COLO668 (cell line): Measurements from ENCODE around the gene SELENOF.

Source experiments
- DNase-seq: peaks from one replicate; lab custom pipeline; 2025; ENCODE audit not compliant: unreplicated experiment; lab: John Stamatoyannopoulos, UW

Gene SELENOF

DNA sequence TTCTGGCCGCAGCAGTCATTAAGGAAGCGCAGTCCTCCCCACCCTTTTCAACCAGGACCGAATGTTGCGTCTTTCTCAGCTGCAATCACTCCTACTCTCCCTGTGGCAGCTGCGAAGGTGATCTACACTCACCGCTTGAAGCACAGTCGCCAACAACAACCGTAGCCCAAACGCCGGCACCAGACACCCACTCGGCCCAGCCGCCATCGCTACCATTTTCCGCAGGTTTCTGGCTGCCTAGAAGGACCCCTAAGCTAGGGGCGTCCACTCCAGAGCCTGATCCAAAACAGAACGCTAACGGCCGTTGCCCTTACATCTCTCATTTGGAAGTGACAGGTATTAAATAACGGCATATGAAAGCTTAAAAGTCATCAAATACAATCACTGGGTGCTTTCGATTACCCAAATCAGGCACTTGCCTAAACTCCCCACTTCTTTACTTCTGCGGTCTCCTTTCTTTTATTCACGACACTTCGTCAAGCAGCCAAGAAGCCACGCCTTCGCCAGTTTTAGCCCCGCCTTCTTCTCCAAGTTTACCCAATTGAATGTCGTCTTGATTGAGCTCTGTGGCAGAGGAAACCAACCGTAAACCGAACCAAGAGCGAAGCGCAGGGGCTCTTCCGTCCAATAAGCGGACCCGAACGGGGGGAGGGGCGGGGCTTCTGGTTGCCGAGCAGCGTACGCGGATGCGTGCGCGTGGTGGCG lies at the start of gene SELENOF:
Gene SELENOF (minus strand): TSS at position 231 of the 705 bp plus-strand sequence. CDS start 15 bp downstream, at position 216.
- DNase-seq, result peak; percentile 100

DNA sequence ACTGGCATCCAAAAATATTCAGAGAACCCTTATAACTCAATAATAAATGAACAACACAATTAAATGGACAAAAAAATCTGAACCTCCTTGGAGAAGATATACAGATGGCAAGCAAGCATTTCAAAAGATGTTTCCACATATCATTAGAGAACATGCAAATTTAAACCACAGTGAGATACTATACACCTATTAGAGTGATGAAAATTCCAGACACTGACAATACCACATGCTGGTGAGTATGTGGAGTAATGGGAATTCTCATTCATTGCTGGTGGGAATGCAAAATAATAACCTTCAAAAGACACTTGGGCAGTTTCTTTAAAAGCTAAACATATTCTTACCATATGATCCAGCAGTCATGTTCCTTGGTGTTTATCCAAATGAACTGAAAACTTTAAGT lies 46.6 kb upstream of the SELENOF start:
- no peak for DNase-seq

DNA sequence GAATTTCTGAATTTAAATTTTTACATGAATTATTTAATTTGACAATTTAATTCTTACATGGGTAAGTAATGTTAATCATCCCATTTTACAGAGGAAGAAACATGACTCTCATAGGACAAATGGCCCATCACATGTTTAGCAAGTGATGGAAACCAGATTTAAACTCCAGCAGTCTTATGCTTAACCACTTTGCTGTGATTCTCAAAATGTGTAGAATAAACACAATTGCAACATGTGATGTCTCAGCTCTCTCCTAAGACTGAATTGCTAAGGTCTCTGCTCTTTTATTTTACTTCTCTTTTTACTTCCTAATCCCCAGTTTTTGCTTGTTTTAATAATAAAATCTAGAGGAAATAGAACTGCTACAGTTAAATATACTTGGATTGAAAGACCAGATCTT lies 43.3 kb upstream of the SELENOF start:
- no peak for DNase-seq

DNA sequence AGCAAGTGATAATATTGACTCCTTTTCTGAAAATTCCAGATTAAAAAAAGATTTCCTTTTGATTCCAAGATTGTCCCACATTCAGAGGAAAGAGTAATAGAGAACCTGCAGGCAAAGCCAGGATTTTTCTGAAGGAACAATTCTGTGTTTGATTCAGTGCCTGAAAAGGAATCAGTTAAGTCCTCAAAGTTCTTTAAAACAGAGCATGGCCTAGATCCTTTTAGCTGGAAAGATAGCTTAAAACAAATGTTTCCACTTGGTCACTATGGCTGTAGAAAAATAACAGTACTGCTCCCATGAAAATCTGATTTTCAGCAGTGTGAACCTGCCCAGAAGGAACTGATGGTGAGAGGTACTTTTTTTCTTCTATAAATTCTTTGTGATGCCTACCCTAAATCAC lies 42.3 kb upstream of the SELENOF start:
- DNase-seq, result no peak

DNA sequence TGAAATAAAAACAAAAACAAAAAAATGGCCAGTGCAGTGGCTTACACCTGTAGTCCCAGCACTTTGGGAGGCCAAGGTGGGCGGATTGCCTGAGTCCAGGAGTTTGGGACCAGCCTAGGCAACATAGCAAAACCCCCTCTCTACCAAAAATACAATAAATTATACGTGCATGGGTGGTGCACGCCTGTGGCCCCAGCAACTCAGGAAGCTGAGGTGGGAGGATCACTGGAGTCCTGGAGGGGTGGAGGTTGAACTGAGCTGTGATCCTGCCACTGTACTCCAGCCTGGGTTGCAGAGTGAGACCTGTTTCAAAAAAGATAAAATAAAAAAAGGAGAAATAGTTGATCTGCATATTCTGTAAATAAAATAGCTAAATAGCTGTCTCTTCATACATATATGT lies 41.8 kb upstream of the SELENOF start:
- DNase-seq, result no peak

DNA sequence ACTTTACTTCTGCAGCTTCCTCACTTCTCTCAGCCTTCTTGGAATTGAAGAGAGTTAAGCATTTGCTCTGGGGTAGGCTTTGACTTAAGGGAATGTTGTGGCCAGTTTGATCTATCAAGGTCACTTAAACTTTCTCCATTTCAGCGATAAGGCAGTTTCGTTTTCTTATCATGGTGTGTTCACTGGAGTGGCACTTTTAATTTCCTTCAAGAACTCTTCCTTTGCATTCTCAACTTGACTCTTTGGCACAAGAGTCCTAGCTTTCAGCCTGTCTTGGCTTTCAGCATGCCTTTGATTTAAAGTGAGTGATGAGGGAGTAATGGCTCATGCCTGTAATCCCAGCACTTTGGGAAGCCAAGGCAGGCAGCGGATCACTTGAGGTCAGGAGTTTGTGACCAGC lies 39.2 kb upstream of the SELENOF start:
- no peak for DNase-seq

DNA sequence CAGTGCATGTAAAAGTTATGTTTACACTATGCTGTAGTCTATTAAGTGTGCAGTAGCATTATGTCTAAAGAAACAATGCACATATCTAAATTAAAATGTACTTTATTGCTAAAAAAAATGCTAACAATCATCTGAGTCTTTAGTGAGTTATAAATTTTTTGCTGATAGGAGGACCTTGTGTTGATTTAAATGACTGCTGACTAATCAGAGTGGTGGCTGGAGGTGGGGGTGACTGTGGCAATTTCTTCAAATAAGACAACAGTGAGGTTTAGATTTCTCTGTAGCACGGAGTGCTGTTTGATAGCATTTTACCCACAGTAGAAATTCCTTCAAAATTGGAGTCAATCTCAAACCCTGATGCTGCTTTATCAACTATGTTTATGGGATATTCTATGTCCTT lies 37.5 kb upstream of the SELENOF start:
- DNase-seq, result no peak

DNA sequence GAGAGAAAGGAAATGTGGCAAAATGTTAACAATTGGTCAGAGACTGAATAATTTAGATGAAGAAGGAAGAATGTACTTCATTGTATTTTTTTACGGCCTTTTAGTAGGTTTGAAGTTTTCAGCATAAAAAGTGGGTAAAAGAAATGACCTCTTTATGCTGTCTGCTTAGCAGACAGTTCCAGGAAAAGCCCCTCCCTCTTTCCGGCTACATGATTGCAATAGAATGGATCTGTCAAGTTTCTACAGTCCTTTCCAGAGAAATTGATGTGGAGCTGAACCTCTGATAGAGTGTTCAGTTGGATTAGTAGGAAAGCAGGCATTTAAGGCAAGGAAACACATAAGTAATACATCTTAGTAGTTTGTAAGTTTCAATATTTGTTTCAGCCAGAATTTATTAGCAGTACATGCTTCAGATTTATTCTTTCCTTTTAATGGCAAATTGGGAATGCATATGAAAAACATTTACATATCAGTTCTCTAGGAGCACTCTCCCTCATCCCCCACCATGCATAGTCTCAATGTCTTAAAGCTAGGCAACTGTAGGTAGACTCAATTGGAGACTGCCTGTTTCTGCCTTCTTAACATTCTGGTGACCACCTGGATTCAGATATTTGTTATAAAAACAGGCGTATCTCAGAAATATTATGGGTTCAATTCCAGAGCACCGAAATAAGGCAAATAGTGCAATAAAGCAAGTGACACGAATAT lies 36.9 kb upstream of the SELENOF start:
- no peak for DNase-seq

DNA sequence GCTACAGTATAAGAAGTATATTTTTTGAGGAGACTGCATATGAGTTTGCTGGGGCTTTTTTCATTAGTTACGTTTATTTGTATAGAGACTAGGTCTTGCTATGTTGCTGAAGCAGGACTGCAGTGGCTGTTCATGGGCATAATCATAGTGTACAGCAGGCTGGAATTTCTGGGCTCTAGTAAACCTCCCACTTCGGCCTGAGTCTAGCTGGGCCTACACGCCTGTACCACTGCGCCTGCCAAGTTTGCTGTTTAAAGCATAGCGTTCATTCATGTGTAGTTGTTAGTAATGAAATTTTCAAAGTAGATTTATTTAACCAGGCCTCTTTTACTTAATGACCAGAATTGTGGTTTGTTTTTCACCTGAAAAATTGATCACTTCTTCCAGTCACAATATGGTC lies 34.3 kb upstream of the SELENOF start:
- DNase-seq, result no peak

DNA sequence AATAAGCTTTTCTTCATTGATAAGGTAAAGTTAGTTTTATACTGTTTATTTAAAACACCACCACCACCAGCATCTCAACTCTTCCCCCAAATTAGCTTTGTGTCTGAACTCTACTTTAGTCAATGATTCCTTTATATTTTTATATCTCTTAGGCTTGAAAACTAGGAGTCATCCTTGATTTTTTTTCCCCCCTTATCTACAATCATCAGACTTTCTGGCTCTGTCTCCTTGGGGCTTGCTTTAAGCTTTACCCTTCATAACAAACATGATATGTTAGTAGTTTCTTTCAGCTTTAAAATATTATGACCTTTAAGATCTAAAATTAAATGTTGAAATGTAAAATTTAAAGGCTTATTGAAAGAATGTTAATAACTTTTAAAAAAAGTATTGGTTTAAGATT lies 28.8 kb upstream of the SELENOF start:
- DNase-seq, result no peak

DNA sequence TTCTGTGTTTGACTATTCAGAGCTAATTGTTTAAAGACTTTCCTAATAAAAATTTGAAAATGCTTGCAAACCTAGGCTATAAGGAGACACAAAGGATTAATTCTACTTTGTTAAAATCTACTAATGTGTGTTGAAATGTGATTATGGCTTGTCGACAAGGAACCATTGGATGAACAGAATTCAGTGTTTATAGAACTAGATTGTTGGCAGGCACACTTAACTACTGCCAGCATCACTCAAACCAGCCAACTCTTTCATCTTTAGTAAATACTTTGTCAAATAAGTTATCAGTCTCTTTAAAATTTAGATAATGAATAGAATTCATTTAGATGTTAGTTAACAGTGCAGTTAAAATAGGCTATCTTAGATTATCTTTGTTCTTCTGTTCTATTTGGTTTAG lies 28.1 kb upstream of the SELENOF start:
- DNase-seq, result no peak

DNA sequence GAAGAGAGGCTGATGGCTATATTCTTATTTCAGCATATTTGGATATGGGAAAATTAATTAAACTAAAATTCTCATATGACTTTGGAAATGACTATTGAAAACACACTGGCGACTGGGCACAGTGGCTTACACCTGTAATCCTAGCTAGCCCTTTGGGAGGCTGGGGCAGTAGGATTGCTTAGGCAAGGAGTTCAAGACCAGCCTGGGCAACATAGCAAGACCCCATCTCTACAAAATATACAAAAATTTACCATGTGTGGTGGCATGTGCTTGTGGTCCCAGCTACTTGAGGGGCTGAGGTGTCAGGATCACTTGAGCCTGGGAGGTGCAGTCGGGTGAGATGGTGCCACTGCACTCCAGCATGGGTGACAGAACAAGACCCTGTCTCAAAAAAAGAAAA lies 26.7 kb upstream of the SELENOF start:
- DNase-seq, result no peak

DNA sequence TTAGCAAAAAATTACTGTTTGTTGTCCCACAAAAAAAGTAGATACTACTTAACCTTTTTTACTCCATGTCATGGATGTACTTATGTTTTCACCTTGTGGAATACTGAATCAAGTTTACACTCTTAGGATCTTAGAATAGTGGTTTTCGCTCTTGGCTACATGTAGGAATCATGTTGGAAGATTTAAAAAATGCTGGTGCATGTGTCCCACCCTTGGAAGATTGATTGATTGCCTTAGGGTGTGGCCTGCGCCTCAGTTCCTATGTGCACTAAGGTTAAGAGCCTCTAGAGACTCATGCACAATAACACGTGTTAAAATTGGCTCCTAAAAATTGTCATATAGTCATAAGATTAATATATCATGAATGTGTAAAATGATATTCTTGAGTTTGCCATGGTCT lies 25.5 kb upstream of the SELENOF start:
- no peak for DNase-seq

DNA sequence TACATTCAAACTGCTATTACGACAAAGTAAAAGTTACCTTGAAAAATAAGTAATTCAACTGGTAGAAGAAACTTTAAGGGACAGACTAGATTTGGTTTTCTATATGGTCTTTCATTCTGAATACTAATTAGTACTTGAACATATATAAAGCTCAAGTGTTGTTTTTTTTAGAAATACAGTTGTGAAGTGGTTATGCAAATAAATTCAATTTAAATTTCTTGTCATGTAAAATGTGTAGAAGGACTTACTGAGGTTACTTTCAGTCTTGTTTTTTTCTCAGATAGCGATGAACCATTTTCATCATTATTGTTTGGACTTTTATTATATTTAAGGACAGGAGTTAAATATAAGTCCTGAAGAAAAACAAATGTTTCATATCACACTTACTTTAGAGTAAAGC lies 24.9 kb upstream of the SELENOF start:
- no peak for DNase-seq

DNA sequence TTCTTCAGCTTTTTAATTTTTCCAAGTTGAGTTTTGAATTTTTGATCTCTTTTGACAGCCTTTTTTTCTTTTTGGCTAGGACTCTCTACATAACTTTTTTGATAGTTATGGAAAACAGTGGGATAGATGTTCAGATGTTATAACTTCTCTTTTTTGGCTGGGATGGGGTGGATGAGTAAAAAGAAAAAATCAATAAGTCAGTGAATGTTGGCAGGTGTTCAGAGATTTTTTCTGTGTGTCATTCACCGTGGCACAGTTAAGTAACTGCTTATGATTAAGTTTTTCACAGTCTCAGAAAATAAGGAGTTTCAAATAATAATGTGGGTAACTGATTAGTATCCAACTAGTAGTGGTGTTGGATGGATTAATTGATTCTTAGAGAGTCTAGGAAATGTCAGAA lies 24.5 kb upstream of the SELENOF start:
- DNase-seq, result no peak

DNA sequence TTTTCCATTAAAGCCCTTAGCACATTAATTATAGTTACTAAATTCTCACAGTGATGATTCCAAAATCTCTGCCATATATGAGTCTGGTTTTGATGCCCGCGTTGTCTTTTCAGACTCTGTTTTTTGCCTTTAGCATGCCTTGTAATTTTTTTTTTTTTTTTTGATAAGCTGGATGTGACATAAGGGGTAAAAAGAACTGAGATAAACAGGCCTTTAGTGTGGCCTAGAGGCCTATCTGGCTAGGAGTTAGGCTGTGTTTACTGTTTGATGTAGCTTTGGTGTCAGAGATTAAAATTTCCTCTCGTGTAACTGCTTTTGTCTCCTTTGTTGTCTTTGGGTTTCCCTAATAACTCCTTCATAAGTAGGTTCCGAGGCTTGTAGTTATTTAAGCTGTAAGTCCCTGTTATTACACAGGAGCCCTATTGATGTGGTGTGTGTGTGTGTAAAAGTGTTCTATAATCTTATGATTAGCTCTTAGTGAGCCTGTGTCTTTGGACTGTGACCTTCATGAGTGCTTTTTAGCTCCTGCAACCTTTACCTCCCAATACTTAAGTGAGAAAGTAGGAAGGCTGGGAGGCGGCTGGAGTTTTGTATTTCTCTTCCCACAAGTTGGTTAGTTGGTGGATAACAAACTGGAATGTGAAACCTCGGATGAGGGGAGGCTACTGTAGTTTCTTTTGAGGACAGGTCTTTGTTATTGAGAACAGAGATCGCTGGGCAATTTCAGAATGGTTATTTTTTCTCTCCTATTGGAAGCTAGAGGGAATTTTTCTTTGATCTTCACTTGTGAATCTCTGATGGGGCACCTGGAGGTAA lies 19.8 kb upstream of the SELENOF start:
- DNase-seq, result no peak

DNA sequence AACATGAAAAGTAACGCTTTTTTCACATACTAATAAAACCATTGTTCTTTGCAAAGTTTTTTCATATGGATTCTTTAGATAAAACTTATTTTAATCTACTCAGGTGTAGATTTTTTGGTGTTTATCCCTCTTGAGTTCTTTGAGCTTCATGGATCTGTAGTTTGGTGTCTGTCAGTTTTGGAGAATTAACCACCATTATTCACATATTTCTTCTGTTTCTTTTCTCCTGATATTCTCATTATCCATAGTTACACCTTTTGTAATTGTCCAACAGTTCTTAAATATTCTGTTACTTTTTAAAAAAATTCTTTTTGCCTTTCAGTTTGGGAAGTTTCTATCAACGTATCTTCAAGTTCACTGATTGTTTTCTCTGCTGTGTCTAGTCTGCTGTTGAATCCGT lies 19.1 kb upstream of the SELENOF start:
- no peak for DNase-seq

DNA sequence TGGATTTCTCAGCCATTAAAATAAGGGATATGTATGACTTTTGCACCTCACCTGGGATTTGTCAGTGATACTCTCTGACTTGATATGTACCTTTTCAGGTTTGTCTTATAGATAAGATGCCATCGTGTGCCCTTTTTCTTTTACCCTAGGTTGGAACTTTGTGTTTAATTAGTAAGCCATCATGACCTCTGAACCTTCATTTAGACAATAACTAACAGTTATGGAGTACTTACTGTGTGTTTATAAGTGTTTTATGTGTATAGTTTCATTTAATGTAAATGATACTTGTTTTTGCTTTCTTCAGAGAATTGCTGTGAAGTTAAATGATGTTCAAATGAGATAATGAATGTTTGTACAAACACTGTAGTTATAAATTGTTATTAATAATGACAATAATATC lies 14.9 kb upstream of the SELENOF start:
- DNase-seq, result no peak

DNA sequence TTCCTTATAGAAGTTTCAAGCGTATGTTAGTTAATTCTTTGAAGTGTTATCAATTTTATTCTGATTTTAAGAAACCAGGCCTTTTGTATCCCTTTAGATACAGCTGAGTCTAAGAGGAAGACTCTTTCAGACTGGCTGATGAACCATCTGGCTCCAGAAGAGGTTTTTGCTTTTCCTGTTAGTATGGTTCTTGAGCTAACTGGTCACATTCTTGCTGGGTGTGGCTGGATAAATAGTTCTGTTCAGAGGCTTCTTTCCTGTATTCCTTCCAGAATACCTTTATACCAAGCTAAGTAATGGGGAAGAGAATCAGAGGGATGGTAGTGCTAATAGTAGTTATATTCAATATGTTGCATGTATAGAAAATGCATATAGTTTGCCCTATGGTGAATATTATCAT lies 13.0 kb upstream of the SELENOF start:
- DNase-seq, result no peak

DNA sequence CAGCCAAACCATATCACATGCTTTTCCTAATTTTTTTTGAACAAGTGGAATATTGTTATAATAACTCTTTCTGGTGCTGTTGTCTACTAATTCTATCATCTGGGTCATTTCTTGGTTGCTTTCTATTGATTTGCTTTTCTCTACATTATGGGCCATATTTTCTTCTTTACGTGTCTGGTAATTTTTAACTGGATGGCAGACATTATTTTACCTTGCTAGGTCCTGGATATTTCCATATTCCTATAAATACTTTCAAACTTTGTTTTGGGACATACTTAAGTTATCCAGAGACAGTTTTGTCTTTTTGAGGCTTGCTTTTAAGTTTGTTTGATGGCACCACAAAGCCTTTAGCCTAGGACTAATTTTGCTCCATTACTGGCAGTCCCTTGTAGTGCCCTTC lies 11.8 kb upstream of the SELENOF start:
- no peak for DNase-seq

DNA sequence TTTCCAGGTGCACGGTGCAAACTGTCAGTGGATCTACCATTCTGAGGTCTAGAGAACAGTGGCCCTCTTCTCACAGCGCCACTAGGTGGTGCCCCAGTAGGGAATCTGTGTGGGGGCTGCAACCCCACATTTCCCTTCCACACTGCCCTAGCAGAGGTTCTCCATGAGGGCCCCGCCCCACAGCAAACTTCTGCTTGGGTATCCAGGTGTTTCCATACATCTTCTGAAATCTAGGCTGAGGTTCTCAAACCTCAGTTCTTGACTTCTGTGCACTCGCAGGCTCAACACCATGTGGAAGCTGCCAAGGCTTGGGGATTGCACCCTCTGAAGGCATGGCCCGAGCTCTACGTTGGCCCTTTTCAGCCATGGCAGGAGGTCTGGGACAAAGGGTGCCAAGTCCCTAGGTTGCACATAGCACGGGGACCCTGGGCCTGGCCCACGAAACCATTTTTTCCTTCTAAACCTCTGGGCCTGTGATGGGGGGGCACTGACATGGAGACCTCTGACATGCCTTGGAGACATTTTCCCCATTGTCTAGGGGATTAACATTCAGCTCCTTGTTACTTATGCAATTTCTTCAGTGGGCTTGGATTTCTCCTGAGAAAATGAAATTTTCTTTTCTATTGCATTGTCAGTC lies 10.5 kb upstream of the SELENOF start:
- no peak for DNase-seq

DNA sequence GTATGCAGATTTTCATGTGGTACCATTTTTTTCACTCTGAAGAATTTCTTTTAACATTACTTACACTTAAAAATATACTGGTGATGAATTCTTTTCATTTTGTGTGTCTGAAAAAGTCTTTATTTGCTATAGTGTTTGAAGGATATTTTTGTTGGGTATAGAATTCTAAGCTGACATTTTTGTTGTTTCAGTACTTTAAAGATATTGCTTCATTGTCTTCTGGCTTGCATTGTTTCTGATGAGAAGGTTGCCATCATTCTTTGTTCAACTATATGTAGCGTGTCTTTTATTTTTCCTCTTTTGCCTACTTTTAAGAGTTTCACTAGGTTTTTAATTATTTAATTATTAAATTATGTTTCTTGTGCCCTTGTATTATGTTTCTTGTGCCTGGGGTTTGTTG lies 8.5 kb upstream of the SELENOF start:
- DNase-seq, result no peak
